K562 (cell line): ENCODE results near the gene FSIP2.

Experiments
- ATF1 ChIP-seq, 2 experiments: fragments of 450-650 bp in 1 of 2; IDR thresholded peaks; 2 replicates each; pipeline ENCODE4 v1.6.1; 2016; ENCODE audit warnings: missing compliant biosample characterization in 1 of 2, missing genetic modification characterization in 1 of 2
- BRD4 ChIP-seq: fragments of 200-600 bp; sonication (generic); IDR thresholded peaks from 2 replicates; pipeline ENCODE4 v1.6.1; 2017; ENCODE audit warnings: inconsistent platforms
- CTCF ChIP-seq, 3 experiments: IDR thresholded peaks in 2 of 3; conservative IDR thresholded peaks in 1 of 3; 2 replicates each; pipeline ENCODE4 v1.5.1; 2011 to 2012; ENCODE audit warnings: low read length in 3 of 3, mild to moderate bottlenecking in 3 of 3, control low read depth in 2 of 3, improper control_type of control experiment in 1 of 3, inconsistent platforms in 1 of 3, low read depth in 1 of 3, mixed read lengths in 1 of 3, moderate library complexity in 1 of 3; ENCODE audit not compliant: insufficient read depth in 2 of 3
- HDAC6 ChIP-seq: IDR thresholded peaks from 2 replicates; pipeline ENCODE4 v1.6.1; 2012; ENCODE audit warnings: low read depth, mild to moderate bottlenecking, control low read depth, inconsistent platforms, low read length, moderate library complexity
- JUN ChIP-seq, 2 experiments: sonication (generic) in 1 of 2; formaldehyde crosslinking in 1 of 2; IDR thresholded peaks; 2 replicates each; pipeline versions ENCODE4 v1.6.1 to v1.8.0; 2012 to 2022; ENCODE audit warnings: borderline replicate concordance in 2 of 2, mild to moderate bottlenecking in 2 of 2, improper control_type of control experiment in 1 of 2, low read depth in 1 of 2, low read length in 1 of 2, missing genetic modification reagents in 1 of 2
- KLF1 ChIP-seq: fragments of 450-650 bp; IDR thresholded peaks from 2 replicates; pipeline ENCODE4 v1.6.1; 2016; ENCODE audit warnings: missing genetic modification characterization, missing compliant biosample characterization
- NFE2L1 ChIP-seq: fragments of 450-650 bp; IDR thresholded peaks from 2 replicates; pipeline ENCODE4 v1.6.1; 2016; ENCODE audit warnings: missing genetic modification characterization, low read depth, mild to moderate bottlenecking, missing compliant biosample characterization, moderate library complexity, borderline replicate concordance
- TCF7L2 ChIP-seq: fragments of 150-350 bp; IDR thresholded peaks from 2 replicates; pipeline ENCODE4 v1.6.1; 2016; ENCODE audit warnings: low read depth, mild to moderate bottlenecking, low read length, moderate library complexity
- TF ChIP-seq, protein P1 (sequence below): IDR thresholded peaks from 2 replicates; pipeline ENCODE4 v1.6.1; 2016; ENCODE audit warnings: missing genetic modification characterization, missing compliant biosample characterization
- TF ChIP-seq, protein P2 (sequence below): sonication (generic); formaldehyde crosslinking; IDR thresholded peaks from 2 replicates; pipeline ENCODE4 v1.8.1; 2022; ENCODE audit warnings: missing genetic modification reagents

DNA sequence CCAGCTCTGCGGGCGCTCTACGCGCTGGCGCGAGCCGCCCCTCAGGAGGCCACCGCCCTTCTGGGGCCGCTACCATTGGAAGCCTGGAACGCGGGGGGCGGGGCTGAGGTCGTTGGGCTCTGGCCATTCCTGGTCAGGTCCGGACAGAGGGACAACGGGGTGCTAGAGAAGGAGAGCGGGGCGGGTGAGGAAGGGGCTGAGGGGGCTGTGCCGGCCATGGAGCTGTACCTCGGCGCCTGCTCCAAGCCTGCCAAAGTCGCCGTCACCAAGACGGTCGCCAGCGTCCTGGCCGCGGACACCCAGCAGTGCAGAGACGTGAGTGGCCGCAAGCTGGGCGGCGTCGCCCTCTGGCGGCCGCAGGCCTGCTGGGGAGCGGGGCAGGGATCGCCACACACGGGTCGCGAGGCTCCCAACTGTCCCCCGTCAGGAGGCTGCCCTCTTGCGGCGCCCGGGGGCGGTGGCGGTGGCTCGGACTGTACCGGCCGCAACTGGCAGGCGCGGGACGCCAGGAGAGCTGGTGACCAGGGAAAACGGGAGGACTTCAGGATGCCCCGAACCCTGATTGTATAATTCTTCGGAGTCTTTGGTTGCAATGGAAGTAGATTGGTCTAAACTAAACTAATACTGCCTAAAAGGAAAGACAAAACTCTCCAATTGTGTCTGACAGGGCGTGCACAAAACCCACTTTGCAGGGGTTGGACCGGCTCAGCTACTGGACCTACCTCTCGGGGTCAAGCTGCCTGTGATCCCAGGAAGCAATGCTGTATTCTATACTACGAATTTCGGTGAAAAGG lies at the start of gene FSIP2:
- TF ChIP-seq CTCF (IDR thresholded peaks at IDR 0.05 in 2 of 3, conservative IDR thresholded peaks at IDR 0.05 in 1 of 3; ENCODE audit: insufficient read depth in 2 of 3, low read depth in 1 of 3, low read length in 3 of 3) (peak; percentile 71 to 96 (median 73)), KLF1 (tag) (no peak), JUN (IDR thresholded peaks at IDR 0.05; ENCODE audit: borderline replicate concordance, low read depth, low read length) (no peak), JUN (CRISPR knock-in tag; IDR thresholded peaks at IDR 0.05; ENCODE audit: borderline replicate concordance) (no peak), NFE2L1 (tag) (no peak), ATF1 (CRISPR knock-in tag; IDR thresholded peaks at IDR 0.05) (no peak), ATF1 (tag; IDR thresholded peaks at IDR 0.05) (0 out of 2 replicates have a peak, but pooled peaks have one; percentile 15), HDAC6 (no peak), TCF7L2 (no peak), BRD4 (no peak)
- TF ChIP-seq, protein P1, sequence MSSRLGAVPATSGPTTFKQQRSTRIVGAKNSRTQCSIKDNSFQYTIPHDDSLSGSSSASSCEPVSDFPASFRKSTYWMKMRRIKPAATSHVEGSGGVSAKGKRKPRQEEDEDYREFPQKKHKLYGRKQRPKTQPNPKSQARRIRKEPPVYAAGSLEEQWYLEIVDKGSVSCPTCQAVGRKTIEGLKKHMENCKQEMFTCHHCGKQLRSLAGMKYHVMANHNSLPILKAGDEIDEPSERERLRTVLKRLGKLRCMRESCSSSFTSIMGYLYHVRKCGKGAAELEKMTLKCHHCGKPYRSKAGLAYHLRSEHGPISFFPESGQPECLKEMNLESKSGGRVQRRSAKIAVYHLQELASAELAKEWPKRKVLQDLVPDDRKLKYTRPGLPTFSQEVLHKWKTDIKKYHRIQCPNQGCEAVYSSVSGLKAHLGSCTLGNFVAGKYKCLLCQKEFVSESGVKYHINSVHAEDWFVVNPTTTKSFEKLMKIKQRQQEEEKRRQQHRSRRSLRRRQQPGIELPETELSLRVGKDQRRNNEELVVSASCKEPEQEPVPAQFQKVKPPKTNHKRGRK (tag): no peak
- TF ChIP-seq, protein P2, sequence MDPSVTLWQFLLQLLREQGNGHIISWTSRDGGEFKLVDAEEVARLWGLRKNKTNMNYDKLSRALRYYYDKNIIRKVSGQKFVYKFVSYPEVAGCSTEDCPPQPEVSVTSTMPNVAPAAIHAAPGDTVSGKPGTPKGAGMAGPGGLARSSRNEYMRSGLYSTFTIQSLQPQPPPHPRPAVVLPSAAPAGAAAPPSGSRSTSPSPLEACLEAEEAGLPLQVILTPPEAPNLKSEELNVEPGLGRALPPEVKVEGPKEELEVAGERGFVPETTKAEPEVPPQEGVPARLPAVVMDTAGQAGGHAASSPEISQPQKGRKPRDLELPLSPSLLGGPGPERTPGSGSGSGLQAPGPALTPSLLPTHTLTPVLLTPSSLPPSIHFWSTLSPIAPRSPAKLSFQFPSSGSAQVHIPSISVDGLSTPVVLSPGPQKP (CRISPR knock-in tag): no peak
